Ovary (tissue), 9 donors: ENCODE data around the gene CATSPER1. TPM values are rescaled to one million over a fixed set of nuclear protein-coding genes. Genes with fewer than 3 reads are reported as not detected.

Source experiments
- DNase-seq, 5 donors: peaks; one replicate each; pipeline ENCODE4 v3.0.0-alpha.2; 2019 to 2020
- H3K27ac ChIP-seq, 2 donors: fragments of 200-600 bp; one replicate each; pipeline versions ENCODE4 v1.5.1 to v1.8.0; 2019 to 2022
- H3K27me3 ChIP-seq: fragments of 200-600 bp; one replicate; pipeline ENCODE4 v1.8.0; 2022
- H3K36me3 ChIP-seq: fragments of 200-600 bp; sonication (generic); one replicate; pipeline ENCODE4 v1.5.1; 2019
- H3K4me1 ChIP-seq: one replicate; pipeline ENCODE4 v1.8.1; 2013; ENCODE audit warnings: mild to moderate bottlenecking, moderate library complexity; ENCODE audit not compliant: insufficient read depth
- H3K4me3 ChIP-seq: fragments of 200-600 bp; sonication (generic); one replicate; pipeline ENCODE4 v1.5.1; 2017
- H3K9me3 ChIP-seq, 2 donors: fragments of 200-600 bp in 1 of 2; sonication (generic) in 1 of 2; one replicate each; pipeline versions ENCODE4 v1.5.1 to v1.8.1; 2013 to 2019; ENCODE audit warnings: mild to moderate bottlenecking in 1 of 2, moderate library complexity in 1 of 2
- EP300 ChIP-seq: sonication (generic); formaldehyde crosslinking; IDR thresholded peaks from one replicate; pipeline ENCODE4 v1.6.1; 2017; ENCODE audit warnings: antibody characterized with exemption
- POLR2A ChIP-seq: fragments of 450-650 bp; IDR thresholded peaks from one replicate; pipeline ENCODE4 v1.6.1; 2017; ENCODE audit warnings: antibody characterized with exemption, mild to moderate bottlenecking, moderate library complexity
- WGBS, 3 donors: extraction: QIAGEN DNeasy Blood & Tissue Kit in 1 of 3; methylation state at CpG; one replicate each; pipeline versions ENCODE4 v1.1.5 to v1.1.7; 2013 to 2017; 5-methylcytosine and 5-hydroxymethylcytosine counted together
- intact Hi-C, 4 donors: fragments of 100-400 bp; cut with DNase I; formaldehyde crosslinking; loops; one replicate each; pipeline versions ENCODE4 v1.11.0 to v1.15.1; 2022 to 2023
- polyA plus RNA-seq, 2 donors: library from polyadenylated mRNA; stranded (reverse); fragments of 200-250 nt in 1 of 2; fragments of 350-450 nt in 1 of 2; fragmentation: Illumina TruSeq in 1 of 2; extraction: RNeasy Lipid Tissue Mini Kit (QIAGEN cat#74804) in 1 of 2; gene quantifications; one replicate each; pipeline ENCODE4 v1.2.3, GENCODE V29; 2013 to 2014
- total RNA-seq, 7 donors: library from RNA; depleted of rRNA in 2 of 7; stranded (reverse); fragments of >200 nt in 2 of 7; fragmentation: NEBNext Ultra II Directional in 3 of 7; extraction: Animal tissue kit (Norgen Biotek cat#: 25700) in 3 of 7; gene quantifications; one replicate each; pipeline versions ENCODE4 v1.1.0 to v1.2.4, GENCODE V29; 2016 to 2023
- TF ChIP-seq, protein P1 (sequence below), 3 donors: fragments of 450-650 bp in 2 of 3; fragments of 200-600 bp in 1 of 3; IDR thresholded peaks; one replicate each; pipeline versions ENCODE4 v1.5.1 to v1.8.0; 2016 to 2022; ENCODE audit warnings: antibody characterized with exemption in 3 of 3, mild to moderate bottlenecking in 1 of 3
- donor health status: DM: no; HTN: no; CAD: no; lungs with moderate emphysema.
- donor health status: DM: no; HTN: no; CAD: no.
- donor health status: Bipolar disorder and iron deficiency.
- donor health status: DM: yes; HTN: yes; CAD: no.
- donor health status: DM: no; HTN: no; CAD: no.
- donor health status: DM: yes; HTN: yes; CAD: no.

The CATSPER1 gene
- total and polyA plus RNA-seq, 9 donors, result 0.25 TPM; not detected in 8

DNA sequence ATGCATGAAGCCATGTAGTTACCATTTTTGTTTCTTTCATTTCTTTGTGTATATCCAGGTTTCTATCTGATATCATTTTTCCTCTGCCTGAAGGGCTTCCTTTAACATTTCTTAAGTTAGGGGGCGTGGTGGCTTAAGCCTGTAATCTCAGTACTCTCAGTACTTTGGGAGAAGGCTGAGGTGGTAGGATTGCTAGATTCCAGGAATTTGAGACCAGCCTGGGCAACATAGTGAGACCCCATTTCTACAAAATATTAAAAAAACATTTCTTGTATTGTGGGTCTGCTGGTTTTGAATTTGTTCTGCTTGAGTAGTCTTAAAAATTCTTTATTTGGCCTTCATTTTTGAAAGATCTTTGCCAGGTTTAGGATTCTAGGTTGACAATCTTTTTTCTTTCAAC, 38.3 kb upstream of the CATSPER1 start:
- no peak overlapping the region for H3K4me3 ChIP-seq
- H3K36me3 ChIP-seq, result no peaks in the 10 kb centered on the region
- intact Hi-C loops, result loop anchor here in 1 of 4 donors (10.0 kb wide), 1 partner anchor 1780 kb away; the partner anchor contains the start of genes BAD and GPR137
- WGBS, 3 donors, result 100% methylated on average over 1 of the region's 1 CpG
- H3K27ac ChIP-seq, result no peak overlapping the region
- no peaks in the 10 kb centered on the region for H3K9me3 ChIP-seq
- H3K27me3 ChIP-seq, result no peaks in the 10 kb centered on the region
- DNase-seq, result no peak
- H3K4me1 ChIP-seq, result peaks cover 9% of the 10 kb centered on the region
- TF ChIP-seq, protein P1, sequence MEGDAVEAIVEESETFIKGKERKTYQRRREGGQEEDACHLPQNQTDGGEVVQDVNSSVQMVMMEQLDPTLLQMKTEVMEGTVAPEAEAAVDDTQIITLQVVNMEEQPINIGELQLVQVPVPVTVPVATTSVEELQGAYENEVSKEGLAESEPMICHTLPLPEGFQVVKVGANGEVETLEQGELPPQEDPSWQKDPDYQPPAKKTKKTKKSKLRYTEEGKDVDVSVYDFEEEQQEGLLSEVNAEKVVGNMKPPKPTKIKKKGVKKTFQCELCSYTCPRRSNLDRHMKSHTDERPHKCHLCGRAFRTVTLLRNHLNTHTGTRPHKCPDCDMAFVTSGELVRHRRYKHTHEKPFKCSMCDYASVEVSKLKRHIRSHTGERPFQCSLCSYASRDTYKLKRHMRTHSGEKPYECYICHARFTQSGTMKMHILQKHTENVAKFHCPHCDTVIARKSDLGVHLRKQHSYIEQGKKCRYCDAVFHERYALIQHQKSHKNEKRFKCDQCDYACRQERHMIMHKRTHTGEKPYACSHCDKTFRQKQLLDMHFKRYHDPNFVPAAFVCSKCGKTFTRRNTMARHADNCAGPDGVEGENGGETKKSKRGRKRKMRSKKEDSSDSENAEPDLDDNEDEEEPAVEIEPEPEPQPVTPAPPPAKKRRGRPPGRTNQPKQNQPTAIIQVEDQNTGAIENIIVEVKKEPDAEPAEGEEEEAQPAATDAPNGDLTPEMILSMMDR (IDR thresholded peaks at IDR 0.05), result no peak
- no peak for TF ChIP-seq EP300
- no peak for TF ChIP-seq POLR2A

DNA sequence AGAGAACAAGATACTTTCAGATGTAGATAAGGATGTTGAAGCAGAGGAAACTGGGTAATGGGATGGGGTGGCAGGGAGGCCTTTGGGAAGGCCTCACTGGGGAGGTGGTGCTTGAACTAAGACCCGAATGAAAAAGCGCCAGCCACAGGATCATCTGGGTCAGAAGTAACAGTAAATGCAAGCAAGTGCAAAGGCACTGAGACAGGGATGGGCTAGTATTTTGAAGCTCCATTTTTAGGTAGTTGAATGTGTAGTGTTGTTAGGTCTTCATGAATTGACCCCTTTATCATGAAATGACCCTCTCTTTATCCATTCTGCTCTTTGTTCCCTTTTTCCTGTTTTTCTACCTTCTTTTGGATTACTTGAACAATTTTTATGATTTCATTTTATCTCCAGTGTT, 37.6 kb upstream of the CATSPER1 start:
- no peak for TF ChIP-seq EP300
- TF ChIP-seq POLR2A, result no peak
- TF ChIP-seq, protein P1 (IDR thresholded peaks at IDR 0.05), result no peak
- Histone ChIP-seq H3K9me3 (no peaks in the 10 kb centered on the region), H3K4me1 (peaks cover 4% of the 10 kb centered on the region), H3K27ac (no peak overlapping the region), H3K27me3 (no peaks in the 10 kb centered on the region), H3K4me3 (no peak overlapping the region), H3K36me3 (no peaks in the 10 kb centered on the region)
- whole genome bisulfite sequencing, 3 donors, result 94 to 99% (median 96%) methylated on average over 2 of the region's 2 CpGs
- no peak for DNase-seq
- intact Hi-C loops, result loop anchor here in 1 of 4 donors (10.0 kb wide), 1 partner anchor 1779 kb away; the partner anchor contains the start of genes BAD and GPR137

DNA sequence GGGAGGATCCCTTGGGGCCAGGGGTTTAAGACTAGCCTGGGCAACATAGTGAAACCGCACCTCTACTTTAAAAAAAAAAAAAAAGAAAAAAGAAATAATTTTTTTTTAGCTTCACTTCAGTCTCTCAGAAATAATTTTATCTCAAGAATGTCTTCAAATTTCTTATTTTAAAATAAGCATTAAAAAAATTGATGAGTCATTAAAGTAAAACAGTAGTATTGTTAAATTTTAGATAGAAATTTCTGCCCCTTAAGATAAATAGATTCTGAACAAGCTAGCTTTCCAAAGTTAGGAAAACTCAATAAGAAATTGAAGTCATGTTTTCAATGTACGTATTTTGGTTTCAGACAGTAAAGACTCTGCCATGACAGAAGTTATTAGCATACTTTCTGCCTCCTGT, 36.1 kb upstream of the CATSPER1 start:
- intact Hi-C loops, result loop anchor here in 1 of 4 donors (10.0 kb wide), 1 partner anchor 1778 kb away; the partner anchor contains the start of genes BAD and GPR137
- Histone ChIP-seq H3K9me3 (no peaks in the 10 kb centered on the region), H3K4me1 (no peaks in the 10 kb centered on the region), H3K4me3 (no peak overlapping the region), H3K27me3 (no peaks in the 10 kb centered on the region), H3K36me3 (no peaks in the 10 kb centered on the region), H3K27ac (no peak overlapping the region)
- WGBS, 3 donors, result 78 to 89% (median 81%) methylated on average over 2 of the region's 2 CpGs
- TF ChIP-seq, protein P1 (IDR thresholded peaks at IDR 0.05), result no peak
- TF ChIP-seq EP300, result no peak
- TF ChIP-seq POLR2A, result no peak
- no peak for DNase-seq

DNA sequence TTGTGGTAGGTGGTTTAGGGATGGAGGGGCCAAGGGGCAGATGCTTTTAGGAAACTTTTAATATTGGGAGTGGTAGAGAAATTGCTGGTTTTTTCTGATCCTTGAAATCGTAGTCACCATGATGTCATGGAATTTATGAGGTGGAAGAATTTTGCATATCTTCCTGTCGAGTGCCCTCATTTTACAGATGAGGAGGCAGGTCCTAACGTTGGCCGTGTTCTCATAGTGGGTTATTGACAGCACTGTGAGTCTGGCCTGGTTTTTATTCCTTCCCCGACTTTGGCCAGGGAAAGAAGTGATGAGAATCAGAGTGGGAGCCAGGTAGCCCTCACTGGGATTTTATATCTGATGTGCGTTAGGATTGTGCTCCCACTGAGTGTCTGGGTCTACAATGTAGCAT, 35.0 kb upstream of the CATSPER1 start:
- no peak for DNase-seq
- WGBS, 3 donors, result 77 to 80% (median 77%) methylated on average over 6 of the region's 6 CpGs
- intact Hi-C loops, result loop anchor here in 1 of 4 donors (10.0 kb wide), 1 partner anchor 1776 kb away; the partner anchor contains the start of genes BAD and GPR137
- no peaks in the 10 kb centered on the region for H3K27me3 ChIP-seq
- H3K4me3 ChIP-seq, result no peak overlapping the region
- no peaks in the 10 kb centered on the region for H3K9me3 ChIP-seq
- no peak for TF ChIP-seq POLR2A
- TF ChIP-seq EP300, result no peak
- TF ChIP-seq, protein P1 (IDR thresholded peaks at IDR 0.05), result no peak
- no peak overlapping the region for H3K27ac ChIP-seq
- H3K36me3 ChIP-seq, result no peaks in the 10 kb centered on the region
- H3K4me1 ChIP-seq, result no peaks in the 10 kb centered on the region
